T-helper 2 cell treated with Interferon-gamma antibody and Interleukin-4, amounts not matched to agents 100 ng/mL and 5 ng/mL, for 36 hours (primary cell): Measurements from ENCODE around the gene VTI1A. TPM values are rescaled to one million over a fixed set of nuclear protein-coding genes. Genes with fewer than 3 reads are reported as not detected.
"Not testable (repeated sequence)": the region's sequence is repeated elsewhere in the genome, so short reads cannot be mapped to it uniquely, and the experiment has no call there.

ENCODE experiments used
- intact Hi-C: fragments of 100-400 bp; cut with micrococcal nuclease; formaldehyde crosslinking; loops from one replicate; pipeline ENCODE4 v1.15.1; 2023
- total RNA-seq: library from RNA; stranded (reverse); gene quantifications from 2 replicates; pipeline ENCODE4 v1.2.3, GENCODE V29; 2022

The VTI1A gene
- total RNA-seq, 1 donor from 2014 or later, result 41.5 TPM

GRCh38 chr10:112851181-112851580 is 404.2 kb downstream of the VTI1A start:
- intact Hi-C loops, result no loop called here

GRCh38 chr10:112851588-112852211 is 404.7 kb downstream of the VTI1A start:
- intact Hi-C loops, result no loop called here

GRCh38 chr10:112852306-112852705 is 405.3 kb downstream of the VTI1A start:
- intact Hi-C loops, result no loop called here

GRCh38 chr10:112855134-112855533 is 408.1 kb downstream of the VTI1A start:
- intact Hi-C loops, result no loop called here

- intact Hi-C loops, result no loop called here
These were observed 410.5 kb downstream of the VTI1A start for GRCh38 chr10:112857493-112857892.

- intact Hi-C loops, result no loop called here
These were observed 412.1 kb downstream of the VTI1A start for GRCh38 chr10:112858986-112859651.

GRCh38 chr10:112859793-112860192 is 412.8 kb downstream of the VTI1A start:
- intact Hi-C loops, result no loop called here

- intact Hi-C loops, result not testable (repeated sequence)
These were observed 416.4 kb downstream of the VTI1A start for GRCh38 chr10:112863461-112863860.

Other genes starting within 250 kb of the VTI1A start
- not detected in 2 replicates for gene TECTB, start 163.8 kb upstream of the VTI1A start, total RNA-seq
- 61.0 and 62.7 TPM in 2 replicates for gene ACSL5, start 73.1 kb upstream of the VTI1A start, total RNA-seq
- gene ZDHHC6, start 301 bp upstream of the VTI1A start, total RNA-seq, result 46.7 and 48.8 TPM in 2 replicates